Measurements from ENCODE around the gene OR7A5.

DNA sequence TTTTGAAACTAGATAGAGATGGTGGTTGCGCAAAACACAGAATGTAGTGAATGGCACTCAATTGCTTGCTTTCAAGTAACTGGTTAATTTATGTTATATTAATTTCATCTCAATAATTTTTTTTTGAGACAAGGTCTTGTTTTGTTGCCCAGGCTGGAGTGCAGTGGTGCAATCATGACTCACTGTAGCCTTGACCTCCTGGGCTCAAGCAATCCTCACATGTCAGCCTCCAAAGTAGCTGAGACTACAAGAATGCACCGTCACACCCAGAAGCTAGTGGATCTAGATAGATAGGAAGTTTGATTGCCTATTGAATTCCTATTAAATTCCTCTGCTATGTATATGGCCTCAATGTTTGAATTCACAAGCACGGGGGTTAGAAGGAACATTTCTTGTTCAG, 30.2 kb downstream of the OR7A5 start:
- TF ChIP-seq, protein P1, sequence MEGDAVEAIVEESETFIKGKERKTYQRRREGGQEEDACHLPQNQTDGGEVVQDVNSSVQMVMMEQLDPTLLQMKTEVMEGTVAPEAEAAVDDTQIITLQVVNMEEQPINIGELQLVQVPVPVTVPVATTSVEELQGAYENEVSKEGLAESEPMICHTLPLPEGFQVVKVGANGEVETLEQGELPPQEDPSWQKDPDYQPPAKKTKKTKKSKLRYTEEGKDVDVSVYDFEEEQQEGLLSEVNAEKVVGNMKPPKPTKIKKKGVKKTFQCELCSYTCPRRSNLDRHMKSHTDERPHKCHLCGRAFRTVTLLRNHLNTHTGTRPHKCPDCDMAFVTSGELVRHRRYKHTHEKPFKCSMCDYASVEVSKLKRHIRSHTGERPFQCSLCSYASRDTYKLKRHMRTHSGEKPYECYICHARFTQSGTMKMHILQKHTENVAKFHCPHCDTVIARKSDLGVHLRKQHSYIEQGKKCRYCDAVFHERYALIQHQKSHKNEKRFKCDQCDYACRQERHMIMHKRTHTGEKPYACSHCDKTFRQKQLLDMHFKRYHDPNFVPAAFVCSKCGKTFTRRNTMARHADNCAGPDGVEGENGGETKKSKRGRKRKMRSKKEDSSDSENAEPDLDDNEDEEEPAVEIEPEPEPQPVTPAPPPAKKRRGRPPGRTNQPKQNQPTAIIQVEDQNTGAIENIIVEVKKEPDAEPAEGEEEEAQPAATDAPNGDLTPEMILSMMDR (conservative IDR thresholded peaks at IDR 0.05; ENCODE audit: low read length) = no peak
- TF ChIP-seq EZH2phosphoT487 (IDR thresholded peaks at IDR 0.05; ENCODE audit: borderline replicate concordance, low read depth, low read length) = no peak
